Measurements from ENCODE around the gene PARD3. TPM values are rescaled to one million over a fixed set of nuclear protein-coding genes. Genes with fewer than 3 reads are reported as not detected.

The PARD3 gene
- total RNA-seq, 6 donors from 2014 or later, result 30.6 to 108 (median 50.6) TPM

GRCh38 chr10:34467364-34467763 lies 347.7 kb downstream of the PARD3 start:
- no peaks in the 10 kb centered on the region for H3K36me3 ChIP-seq
- ATAC-seq (ENCODE audit: low FRiP score in 2 of 2), result no peak
- H3K27ac ChIP-seq, result no peak overlapping the region
- TF ChIP-seq POLR2A (IDR thresholded peaks at IDR 0.05), result no peak
- TF ChIP-seq POLR2AphosphoS5 (IDR thresholded peaks at IDR 0.05), result no peak
- no peaks in the 10 kb centered on the region for H3K9me3 ChIP-seq
- peaks cover 0 to 4% (median 0%) of the 10 kb centered on the region in 4 donors for H3K4me1 ChIP-seq
- H3K27me3 ChIP-seq, result no peaks in the 10 kb centered on the region
- 93 to 97% methylated on average over 3 of the region's 3 CpGs for WGBS, 2 donors
- H3K4me3 ChIP-seq, result no peak overlapping the region
- no peak for DNase-seq

- 81 to 84% methylated on average over 3 of the region's 3 CpGs for WGBS, 2 donors
- TF ChIP-seq, protein P1, sequence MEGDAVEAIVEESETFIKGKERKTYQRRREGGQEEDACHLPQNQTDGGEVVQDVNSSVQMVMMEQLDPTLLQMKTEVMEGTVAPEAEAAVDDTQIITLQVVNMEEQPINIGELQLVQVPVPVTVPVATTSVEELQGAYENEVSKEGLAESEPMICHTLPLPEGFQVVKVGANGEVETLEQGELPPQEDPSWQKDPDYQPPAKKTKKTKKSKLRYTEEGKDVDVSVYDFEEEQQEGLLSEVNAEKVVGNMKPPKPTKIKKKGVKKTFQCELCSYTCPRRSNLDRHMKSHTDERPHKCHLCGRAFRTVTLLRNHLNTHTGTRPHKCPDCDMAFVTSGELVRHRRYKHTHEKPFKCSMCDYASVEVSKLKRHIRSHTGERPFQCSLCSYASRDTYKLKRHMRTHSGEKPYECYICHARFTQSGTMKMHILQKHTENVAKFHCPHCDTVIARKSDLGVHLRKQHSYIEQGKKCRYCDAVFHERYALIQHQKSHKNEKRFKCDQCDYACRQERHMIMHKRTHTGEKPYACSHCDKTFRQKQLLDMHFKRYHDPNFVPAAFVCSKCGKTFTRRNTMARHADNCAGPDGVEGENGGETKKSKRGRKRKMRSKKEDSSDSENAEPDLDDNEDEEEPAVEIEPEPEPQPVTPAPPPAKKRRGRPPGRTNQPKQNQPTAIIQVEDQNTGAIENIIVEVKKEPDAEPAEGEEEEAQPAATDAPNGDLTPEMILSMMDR (IDR thresholded peaks at IDR 0.05), result no peak
- TF ChIP-seq POLR2A (IDR thresholded peaks at IDR 0.05), result no peak
- no peak for TF ChIP-seq EP300 (IDR thresholded peaks at IDR 0.05)
- no peak for TF ChIP-seq POLR2AphosphoS5 (IDR thresholded peaks at IDR 0.05)
- no peak overlapping the region for H3K4me3 ChIP-seq
- DNase-seq, result no peak
- peaks cover 0 to 4% (median 0%) of the 10 kb centered on the region in 4 donors for H3K4me1 ChIP-seq
- no peaks in the 10 kb centered on the region for H3K27me3 ChIP-seq
- no peak for ATAC-seq (ENCODE audit: low FRiP score in 2 of 2)
- no peak overlapping the region for H3K27ac ChIP-seq
- no peaks in the 10 kb centered on the region for H3K9me3 ChIP-seq
- H3K36me3 ChIP-seq, result no peaks in the 10 kb centered on the region
These were observed 349.4 kb downstream of the PARD3 start for GRCh38 chr10:34465678-34466077.

- TF ChIP-seq EP300 (IDR thresholded peaks at IDR 0.05) (no peak), POLR2A (IDR thresholded peaks at IDR 0.05) (no peak), POLR2AphosphoS5 (IDR thresholded peaks at IDR 0.05) (no peak)
- TF ChIP-seq, protein P1 (IDR thresholded peaks at IDR 0.05), result no peak
- DNase-seq, result no peak
- Histone ChIP-seq H3K4me3 (no peak overlapping the region), H3K9me3 (no peaks in the 10 kb centered on the region), H3K27ac (no peak overlapping the region), H3K4me1 (peaks cover 0 to 4% (median 0%) of the 10 kb centered on the region in 4 donors), H3K36me3 (no peaks in the 10 kb centered on the region), H3K27me3 (no peaks in the 10 kb centered on the region)
- no peak for ATAC-seq (ENCODE audit: low FRiP score in 2 of 2)
These were observed 350.5 kb downstream of the PARD3 start for GRCh38 chr10:34464591-34464990.

- H3K4me1 ChIP-seq, result peaks cover 0 to 4% (median 0%) of the 10 kb centered on the region in 4 donors
- DNase-seq, result no peak
- no peak overlapping the region for H3K27ac ChIP-seq
- H3K36me3 ChIP-seq, result no peaks in the 10 kb centered on the region
- TF ChIP-seq EP300 (IDR thresholded peaks at IDR 0.05), result no peak
- TF ChIP-seq POLR2A (IDR thresholded peaks at IDR 0.05), result no peak
- TF ChIP-seq, protein P1 (IDR thresholded peaks at IDR 0.05), result no peak
- TF ChIP-seq POLR2AphosphoS5 (IDR thresholded peaks at IDR 0.05), result no peak
- 75 to 77% methylated on average over 3 of the region's 3 CpGs for WGBS, 2 donors
- no peaks in the 10 kb centered on the region for H3K9me3 ChIP-seq
- H3K4me3 ChIP-seq, result no peak overlapping the region
- H3K27me3 ChIP-seq, result no peaks in the 10 kb centered on the region
- peak in 1 of 2 donors; percentile 43 for ATAC-seq (ENCODE audit: low FRiP score in 2 of 2)
These were observed 351.1 kb downstream of the PARD3 start for GRCh38 chr10:34464000-34464399.

GRCh38 chr10:34462993-34463392 lies 352.1 kb downstream of the PARD3 start:
- no peaks in the 10 kb centered on the region for H3K9me3 ChIP-seq
- ATAC-seq (ENCODE audit: low FRiP score in 2 of 2), result no peak
- H3K27ac ChIP-seq, result no peak overlapping the region
- H3K27me3 ChIP-seq, result no peaks in the 10 kb centered on the region
- DNase-seq, result no peak
- TF ChIP-seq, protein P1 (IDR thresholded peaks at IDR 0.05), result no peak
- TF ChIP-seq EP300 (IDR thresholded peaks at IDR 0.05), result no peak
- TF ChIP-seq POLR2A (IDR thresholded peaks at IDR 0.05), result no peak
- no peak for TF ChIP-seq POLR2AphosphoS5 (IDR thresholded peaks at IDR 0.05)
- H3K4me1 ChIP-seq, result peaks cover 0 to 4% (median 0%) of the 10 kb centered on the region in 4 donors
- 56 to 90% methylated on average over 1 of the region's 1 CpG for WGBS, 2 donors
- H3K36me3 ChIP-seq, result no peaks in the 10 kb centered on the region
- H3K4me3 ChIP-seq, result no peak overlapping the region
